Inflammatory macrophage (primary cell): Measurements from ENCODE around the gene LCMT1.
A peak's percentile ranks its signal among the peaks of the same experiment; 100 is the strongest.

Experiments used
- DNase-seq, 2 donors: peaks; one replicate each; pipeline ENCODE4 v3.0.0-alpha.2; 2020 to 2022
- total RNA-seq, 18 experiments: gene quantifications; one replicate each; lab custom pipeline; 2026; ENCODE audit warnings: mixed read lengths in 6 of 18, inconsistent platforms in 2 of 18; lab: John Stamatoyannopoulos, UW

Gene LCMT1
- 15.6 to 26.2 (median 21.4) reads per million in 18 experiments for total RNA-seq

GRCh38 chr16:25111403-25112166, at the start of gene LCMT1:
TSS of gene LCMT1 (plus strand) at chr16:25111742. CDS start at chr16:25111884, 142 bp downstream.
- peak; percentile 99 to 100 for DNase-seq

- peak; percentile 40 to 78 for DNase-seq
Observed at GRCh38 chr16:25063102-25063501, 48.4 kb upstream of the LCMT1 start.

- peak in 1 of 2 donors; percentile 28 for DNase-seq
Observed at GRCh38 chr16:25063865-25064264, 47.7 kb upstream of the LCMT1 start.

- peak in 1 of 2 donors; percentile 9 for DNase-seq
Observed at GRCh38 chr16:25064281-25064680, 47.3 kb upstream of the LCMT1 start.

- DNase-seq: no peak
Observed at GRCh38 chr16:25064937-25065336, 46.6 kb upstream of the LCMT1 start.

- DNase-seq: no peak
Observed at GRCh38 chr16:25065899-25066298, 45.6 kb upstream of the LCMT1 start.

- DNase-seq: no peak
Observed at GRCh38 chr16:25066426-25066746, 45.2 kb upstream of the LCMT1 start.

- DNase-seq: peak; percentile 77 to 83
Observed at GRCh38 chr16:25066747-25067631, 44.6 kb upstream of the LCMT1 start.

GRCh38 chr16:25073854-25074253, 37.7 kb upstream of the LCMT1 start:
- DNase-seq: no peak

GRCh38 chr16:25078386-25078978, 33.1 kb upstream of the LCMT1 start:
- no peak for DNase-seq

GRCh38 chr16:25079637-25080378, 31.7 kb upstream of the LCMT1 start:
- DNase-seq: no peak

GRCh38 chr16:25080420-25081131, 31.0 kb upstream of the LCMT1 start:
- DNase-seq: no peak

- no peak for DNase-seq
Observed at GRCh38 chr16:25081702-25082101, 29.8 kb upstream of the LCMT1 start.

- no peak for DNase-seq
Observed at GRCh38 chr16:25083065-25083464, 28.5 kb upstream of the LCMT1 start.

- no peak for DNase-seq
Observed at GRCh38 chr16:25083701-25084100, 27.8 kb upstream of the LCMT1 start.

GRCh38 chr16:25084797-25085196, 26.7 kb upstream of the LCMT1 start:
- DNase-seq: no peak

- DNase-seq: no peak
Observed at GRCh38 chr16:25087761-25088160, 23.8 kb upstream of the LCMT1 start.

GRCh38 chr16:25089351-25089750, 22.2 kb upstream of the LCMT1 start:
- DNase-seq: no peak

- DNase-seq: no peak
Observed at GRCh38 chr16:25092441-25092840, 19.1 kb upstream of the LCMT1 start.

GRCh38 chr16:25093208-25094061, 18.1 kb upstream of the LCMT1 start:
- DNase-seq: peak; percentile 42 to 51

GRCh38 chr16:25094596-25094995, 16.9 kb upstream of the LCMT1 start:
- no peak for DNase-seq
